A549 (cell line): Measurements from ENCODE around the gene DPYD.

Experiments
- BHLHE40 ChIP-seq: IDR thresholded peaks from 2 replicates; pipeline ENCODE4 v1.6.1; 2012; ENCODE audit warnings: low read depth, low read length, inconsistent platforms
- CEBPB ChIP-seq, 2 experiments: fragments of >200 bp in 1 of 2; sonication (Bioruptor Twin) in 1 of 2; formaldehyde crosslinking in 1 of 2; IDR thresholded peaks; 2 replicates each; pipeline ENCODE4 v1.6.1; 2012 to 2016
- CTCF ChIP-seq: fragments of >200 bp; sonication (Bioruptor Twin); formaldehyde crosslinking; IDR thresholded peaks from 3 replicates; pipeline ENCODE4 v1.5.1; 2016
- HDAC2 ChIP-seq: fragments of 200-600 bp; sonication (generic); IDR thresholded peaks from 2 replicates; pipeline ENCODE4 v1.6.1; 2016
- NFE2L2 ChIP-seq: fragments of 150-350 bp; conservative IDR thresholded peaks from 2 replicates; pipeline ENCODE4 v1.6.1; 2014; ENCODE audit warnings: low read length
- POLR2A ChIP-seq: IDR thresholded peaks from 2 replicates; pipeline ENCODE4 v1.6.1; 2012; ENCODE audit warnings: mild to moderate bottlenecking, low read length
- REST ChIP-seq: fragments of 200-600 bp; sonication (generic); IDR thresholded peaks from 2 replicates; pipeline ENCODE4 v1.6.1; 2016; ENCODE audit warnings: antibody characterized with exemption, mild to moderate bottlenecking, moderate library complexity
- SMC3 ChIP-seq: fragments of >200 bp; sonication (Bioruptor Twin); formaldehyde crosslinking; IDR thresholded peaks from 3 replicates; pipeline ENCODE4 v1.6.1; 2018; ENCODE audit warnings: inconsistent platforms
- TP53 ChIP-seq: fragments of 250-450 bp; sonication (Bioruptor Pico); IDR thresholded peaks from 2 replicates; pipeline ENCODE4 v1.5.0; 2021; ENCODE audit warnings: mild to moderate bottlenecking, moderate library complexity
- USF2 ChIP-seq: fragments of 450-650 bp; IDR thresholded peaks from 2 replicates; pipeline ENCODE4 v1.6.1; 2014; ENCODE audit warnings: antibody characterized with exemption

GRCh38 chr1:97433094-97433823 lies 487.6 kb downstream of the DPYD start:
- TF ChIP-seq CEBPB (IDR thresholded peaks at IDR 0.05) (no peak), NFE2L2 (no peak), POLR2A (no peak), SMC3 (no peak), BHLHE40 (no peak), CTCF (no peak), REST (no peak), HDAC2 (no peak), USF2 (no peak), TP53 (no peak)
